Pulmonary artery endothelial cell (primary cell): ENCODE measurements around the gene PAWR. TPM values are rescaled to one million over a fixed set of nuclear protein-coding genes. Genes with fewer than 3 reads are reported as not detected.
"Not testable (repeated sequence)": the region's sequence is repeated elsewhere in the genome, so short reads cannot be mapped to it uniquely, and the experiment has no call there.

Source experiments
- DNase-seq: peaks from one replicate; pipeline ENCODE4 v3.0.0-alpha.2; 2011; ENCODE audit warnings: low read depth, low spot score
- total RNA-seq: library from RNA; depleted of rRNA; stranded (reverse); fragments of >200 nt; gene quantifications from 2 replicates; pipeline ENCODE4 v1.2.3, GENCODE V29; 2014

The PAWR gene
- total RNA-seq, 1 donor from 2014 or later: 99.3 TPM

- no peak for DNase-seq
Observed at GRCh38 chr12:79687711-79688260, 3.0 kb downstream of the PAWR start.

GRCh38 chr12:79686171-79686570, 4.6 kb downstream of the PAWR start:
- no peak for DNase-seq

GRCh38 chr12:79685068-79685467, 5.7 kb downstream of the PAWR start:
- peak; percentile 15 for DNase-seq

- not testable (repeated sequence) for DNase-seq
Observed at GRCh38 chr12:79684338-79684737, 6.4 kb downstream of the PAWR start.

DNA sequence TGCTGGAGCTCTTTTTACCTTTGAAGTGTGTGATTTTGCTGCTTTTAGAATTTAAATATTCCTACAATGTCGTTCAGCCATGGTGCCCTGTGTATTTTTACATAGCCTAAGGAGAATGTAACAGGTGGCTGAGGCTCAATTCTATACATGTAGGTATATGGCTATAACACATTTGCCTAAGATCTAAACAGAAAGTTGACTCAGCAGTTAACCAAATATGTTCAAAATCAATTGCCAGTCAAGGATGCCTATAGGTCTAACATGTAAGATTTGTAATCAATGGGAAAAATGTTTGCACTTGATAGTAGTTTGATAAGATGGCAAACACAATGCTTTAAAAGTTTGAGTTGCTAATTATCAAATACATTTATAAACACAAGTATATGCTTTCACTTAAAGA, 8.2 kb downstream of the PAWR start:
- DNase-seq: no peak

DNA sequence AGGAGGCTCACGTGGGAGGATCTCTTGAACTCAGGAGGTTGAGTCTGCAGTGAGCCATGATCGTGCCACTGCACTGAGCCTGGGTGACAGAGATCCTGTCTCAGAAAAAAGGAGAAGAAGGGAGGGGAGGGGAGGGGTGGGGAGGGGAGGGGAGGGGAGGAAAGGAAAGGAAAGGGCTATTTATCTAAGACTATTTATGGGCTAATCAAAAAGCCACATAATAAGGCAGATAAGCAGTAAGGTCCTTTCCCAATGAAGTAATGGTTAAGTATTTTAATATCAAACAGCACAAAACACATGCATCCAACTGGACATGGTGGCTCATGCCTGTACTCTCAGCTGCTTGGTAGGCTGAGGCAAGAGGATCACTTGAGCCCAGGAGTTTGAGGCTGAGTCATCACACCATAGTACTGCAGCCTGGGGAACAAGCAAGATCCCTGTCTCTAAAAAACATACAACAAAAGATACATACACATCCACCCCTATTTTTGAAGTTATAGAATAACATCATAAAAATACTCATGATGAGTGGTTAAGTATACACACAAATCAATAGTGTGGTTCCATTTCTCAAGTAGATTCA, 9.7 kb downstream of the PAWR start:
- no peak for DNase-seq

DNA sequence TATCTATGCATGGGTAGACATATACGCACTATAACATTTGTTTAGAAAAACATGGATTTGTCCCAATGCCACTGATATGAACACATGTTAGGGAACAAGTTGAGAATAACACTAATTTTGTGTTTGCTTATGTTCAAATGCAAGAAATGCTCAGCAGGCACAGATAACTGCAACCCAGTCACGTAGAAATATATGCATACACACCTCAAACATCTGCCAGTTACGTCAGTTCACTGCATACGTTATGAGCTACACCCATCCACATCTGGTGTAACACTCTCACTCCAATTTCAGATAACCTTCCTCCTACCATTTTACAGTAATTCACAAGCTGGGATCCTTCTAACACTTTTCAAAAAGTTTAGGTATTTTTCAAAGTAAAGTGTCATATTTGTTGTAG, 10.7 kb downstream of the PAWR start:
- DNase-seq: no peak

DNA sequence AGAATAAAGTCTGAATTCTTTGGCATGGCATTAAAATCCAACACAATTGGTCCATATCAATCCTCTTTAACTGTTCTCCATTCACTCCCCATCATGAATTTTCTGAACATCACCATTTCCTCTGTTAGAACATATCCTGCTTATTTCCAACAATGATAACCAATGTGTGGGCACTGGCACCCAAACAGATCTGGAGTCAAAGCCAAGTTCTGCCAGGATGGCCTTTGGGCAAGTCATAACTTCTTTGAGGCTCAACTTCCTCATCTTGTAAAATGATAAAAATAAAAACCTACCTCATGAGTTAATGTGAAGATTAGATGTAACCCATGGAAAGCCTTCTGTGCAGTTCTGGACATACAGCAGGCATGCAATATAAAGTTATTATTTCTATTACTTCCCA, 12.5 kb downstream of the PAWR start:
- DNase-seq: no peak

DNA sequence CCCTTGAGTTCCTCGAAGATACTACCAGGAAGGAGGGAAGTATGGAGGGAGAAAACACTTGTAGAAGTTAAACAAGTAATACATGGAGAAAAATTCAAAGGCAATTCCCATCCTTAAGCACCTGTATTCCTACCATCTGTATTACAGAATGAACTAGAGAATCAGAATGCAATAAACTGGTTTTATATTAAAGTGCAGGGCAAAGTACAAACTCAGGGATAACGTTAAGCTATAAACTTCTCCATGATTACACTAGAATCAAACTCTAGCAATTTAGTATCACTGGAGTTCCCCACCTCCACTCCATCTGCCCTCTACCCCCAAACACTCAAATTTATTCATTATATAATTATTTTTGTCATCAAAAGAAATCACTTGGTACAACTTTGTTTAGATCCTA, 13.1 kb downstream of the PAWR start:
- DNase-seq: no peak

DNA sequence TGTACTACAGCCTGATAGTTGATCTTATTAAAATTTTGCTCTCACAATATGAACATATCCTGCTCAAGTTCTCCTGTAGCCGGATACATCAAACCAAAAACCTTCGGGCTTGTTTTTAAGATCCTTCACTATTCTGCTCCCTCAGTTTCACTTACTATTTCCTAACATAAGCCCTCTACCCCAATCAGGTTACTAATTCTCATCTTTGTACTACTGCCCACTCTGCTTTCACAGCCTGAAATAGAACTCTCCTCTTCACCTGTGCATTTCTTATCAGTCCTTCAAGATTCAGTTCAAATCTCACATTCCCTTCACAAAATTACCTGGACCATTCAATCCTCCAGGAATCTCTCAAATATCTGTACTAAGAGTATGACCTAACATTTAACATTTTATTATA, 14.2 kb downstream of the PAWR start:
- DNase-seq: no peak

DNA sequence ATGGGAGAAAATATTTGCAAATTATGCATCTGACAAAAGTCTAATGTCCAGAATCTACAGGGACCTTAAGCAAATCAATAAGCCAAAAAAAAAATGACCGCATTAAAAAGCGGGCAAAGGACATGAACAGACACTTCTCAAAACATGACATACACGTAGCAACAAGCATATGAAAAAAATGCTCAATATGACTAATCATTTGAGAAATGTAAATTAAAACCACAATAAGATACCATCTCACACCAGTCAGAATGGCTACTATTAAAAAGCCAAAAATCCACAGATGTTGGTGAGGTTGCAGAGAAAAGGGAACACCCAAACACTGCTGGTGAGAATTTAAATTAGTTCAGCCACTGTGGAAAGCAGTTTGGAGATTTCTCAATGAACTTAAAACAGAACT, 16.1 kb downstream of the PAWR start:
- DNase-seq: no peak

DNA sequence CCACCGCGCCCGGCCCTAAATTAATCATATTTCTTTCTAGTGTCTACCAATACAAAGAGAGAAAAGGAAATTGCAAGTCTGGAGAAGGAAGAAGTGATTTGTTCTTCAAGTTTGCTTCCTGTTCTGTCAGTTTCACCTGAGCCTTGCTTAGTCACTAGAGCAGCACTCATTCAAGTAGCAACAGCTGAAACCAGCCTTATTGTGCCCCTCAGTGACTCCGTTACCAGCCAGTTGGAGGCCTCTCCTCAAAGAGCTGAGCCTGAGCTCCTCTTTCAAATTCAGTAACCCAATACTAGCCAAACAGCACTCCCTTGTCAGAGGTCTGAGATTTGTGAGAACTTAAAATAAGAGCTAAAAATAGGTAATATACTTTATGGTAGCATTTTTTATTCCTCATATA, 17.4 kb downstream of the PAWR start:
- no peak for DNase-seq

DNA sequence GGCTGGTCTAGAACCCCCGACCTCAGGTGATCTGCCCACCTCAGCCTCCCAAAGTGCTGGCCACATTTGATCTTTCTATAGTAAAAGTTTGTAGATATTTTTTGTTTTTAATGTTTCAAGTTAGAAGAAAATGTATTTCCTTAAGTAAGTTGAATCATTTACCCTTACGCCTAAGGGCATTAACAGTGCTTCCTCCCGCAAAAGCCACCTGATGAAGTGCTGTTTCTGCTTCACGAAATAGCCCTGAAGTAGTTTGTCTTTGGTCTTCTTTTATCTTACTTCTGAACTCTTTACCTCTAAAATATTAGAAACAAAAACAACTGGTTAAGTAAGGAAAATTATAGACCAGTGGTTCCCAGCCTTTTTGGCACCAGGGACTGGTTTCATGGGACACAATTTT, 22.7 kb downstream of the PAWR start:
- DNase-seq: no peak

- DNase-seq: no peak
Observed at GRCh38 chr12:79665212-79665887, 25.4 kb downstream of the PAWR start.

DNA sequence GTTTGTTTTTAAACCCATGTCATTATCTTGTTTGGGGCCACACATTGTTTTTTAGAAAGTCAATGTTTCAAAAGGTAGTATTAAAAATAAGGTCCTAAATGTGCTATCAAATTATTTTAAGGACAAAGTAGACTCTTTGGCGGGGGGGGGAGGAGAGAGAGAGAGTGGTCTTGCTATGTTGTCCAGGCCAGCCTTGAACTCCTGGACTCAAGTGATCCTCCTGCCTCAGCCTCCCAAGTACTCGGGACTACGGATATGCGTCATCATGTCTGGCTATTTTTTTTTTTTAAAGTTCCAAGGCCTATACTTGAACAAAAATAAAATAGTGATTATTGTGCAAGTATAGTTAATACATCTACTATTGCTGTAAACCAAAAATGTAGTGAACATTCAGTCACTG, 26.2 kb downstream of the PAWR start:
- no peak for DNase-seq

- no peak for DNase-seq
Observed at GRCh38 chr12:79662046-79662811, 28.5 kb downstream of the PAWR start.

- no peak for DNase-seq
Observed at GRCh38 chr12:79661629-79662028, 29.1 kb downstream of the PAWR start.

GRCh38 chr12:79659961-79660431, 30.8 kb downstream of the PAWR start:
- DNase-seq: no peak

- DNase-seq: no peak
Observed at GRCh38 chr12:79658221-79658620, 32.5 kb downstream of the PAWR start.

DNA sequence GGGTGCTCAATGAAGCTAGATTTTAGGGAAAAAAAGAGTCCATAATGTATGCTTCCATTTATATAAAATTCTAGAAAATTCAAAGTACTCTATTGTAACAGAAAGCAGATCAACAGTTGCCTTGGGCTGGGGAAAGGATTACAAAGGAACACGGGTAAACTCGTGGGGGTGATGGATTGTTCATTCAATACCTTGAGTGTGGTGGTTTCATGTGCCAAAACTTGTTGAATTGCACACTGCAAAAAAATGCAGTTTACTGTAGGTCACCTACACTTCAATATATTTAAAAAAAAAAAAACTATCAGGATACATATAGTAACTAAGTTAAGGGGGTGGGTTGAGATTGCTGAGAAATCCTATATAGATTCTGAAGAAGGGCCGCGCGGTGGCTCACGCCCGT, 33.6 kb downstream of the PAWR start:
- DNase-seq: no peak

DNA sequence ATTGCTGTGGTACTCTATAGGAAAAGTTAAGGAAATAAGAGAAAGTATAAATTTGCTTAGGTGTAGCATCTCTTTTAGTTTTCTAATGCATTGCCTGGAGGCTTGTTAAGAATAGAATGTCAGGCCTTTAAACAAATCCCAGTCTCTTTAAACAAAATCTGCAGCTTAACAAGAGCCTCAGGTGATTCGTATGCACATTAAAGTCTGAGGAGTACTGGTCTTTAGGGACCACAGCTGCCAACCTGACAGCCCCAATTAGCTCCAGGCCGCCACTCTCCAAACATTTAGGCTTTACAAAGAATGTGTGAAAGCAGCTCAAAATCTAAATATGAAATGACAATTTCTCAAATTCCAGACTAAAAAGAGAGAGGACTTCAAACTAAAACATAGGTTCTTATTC, 35.7 kb downstream of the PAWR start:
- DNase-seq: no peak

DNA sequence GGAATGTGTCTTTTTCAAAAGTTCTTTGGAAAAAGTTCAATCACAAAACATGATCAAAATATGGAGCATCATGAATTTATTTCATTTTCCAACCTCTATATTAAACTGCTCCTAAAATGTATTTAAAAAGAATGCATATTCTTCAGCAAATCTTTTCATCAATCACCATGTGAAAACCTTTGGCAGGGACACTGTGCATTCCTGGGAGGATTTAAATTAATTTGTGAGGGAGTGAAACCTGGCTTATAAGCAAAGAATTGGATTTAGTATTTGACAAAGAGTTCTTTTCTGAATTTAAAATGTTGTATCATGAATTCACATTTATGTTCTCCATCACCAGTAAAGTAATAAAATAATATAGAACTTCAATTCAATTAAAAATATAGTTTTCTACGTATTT, 38.2 kb downstream of the PAWR start:
- no peak for DNase-seq
